Activated T-helper 1 cell treated with anti-CD3 and anti-CD28 coated beads, Interleukin-12 subunit alpha, Interleukin-12 subunit beta, Interleukin-2, Interleukin-4 antibody, amounts not matched to agents 30 ng/mL and 10 ng/mL and 1 ng/mL, durations not matched to agents 14 hours and 24 hours and 36 hours (primary cell): ENCODE data around the gene ACTN2. TPM values are rescaled to one million over a fixed set of nuclear protein-coding genes. Genes with fewer than 3 reads are reported as not detected.

Experiments
- DNase-seq: peaks from one replicate; pipeline ENCODE4 v3.0.0; 2021; ENCODE audit warnings: low spot score
- H3K27ac Mint-ChIP-seq: one replicate; pipeline ENCODE4 v1.8.0; 2021; ENCODE audit warnings: mild to moderate bottlenecking, mixed read lengths
- H3K27me3 Mint-ChIP-seq: one replicate; pipeline ENCODE4 v1.8.0; 2022; ENCODE audit warnings: mild to moderate bottlenecking, moderate library complexity, mixed read lengths; ENCODE audit not compliant: insufficient read depth
- H3K36me3 Mint-ChIP-seq: one replicate; pipeline ENCODE4 v1.8.0; 2021; ENCODE audit warnings: low read depth, mixed read lengths
- H3K4me1 Mint-ChIP-seq: one replicate; pipeline ENCODE4 v1.8.0; 2021; ENCODE audit warnings: low read depth, mixed read lengths
- H3K4me3 Mint-ChIP-seq: one replicate; pipeline ENCODE4 v1.8.0; 2021; ENCODE audit warnings: mild to moderate bottlenecking, moderate library complexity, mixed read lengths
- H3K9me3 Mint-ChIP-seq: one replicate; pipeline ENCODE4 v1.8.0; 2021; ENCODE audit warnings: mixed read lengths
- intact Hi-C: fragments of 100-400 bp; cut with micrococcal nuclease; formaldehyde crosslinking; loops from one replicate; pipeline ENCODE4 v1.15.1; 2024
- total RNA-seq: library from RNA; stranded (reverse); gene quantifications from 2 replicates; pipeline ENCODE4 v1.2.3, GENCODE V29; 2022

ACTN2 gene
- total RNA-seq, 1 donor from 2014 or later = 0.10 TPM

- no peak for DNase-seq
- intact Hi-C loops = no loop called here
- Mint-ChIP-seq H3K27ac (no peak overlapping the region), H3K4me1 (no peaks in the 10 kb centered on the region), H3K27me3 (peaks cover 17% of the 10 kb centered on the region), H3K4me3 (no peak overlapping the region), H3K9me3 (no peaks in the 10 kb centered on the region), H3K36me3 (no peaks in the 10 kb centered on the region)
Observed at GRCh38 chr1:236768601-236769000, 82.3 kb downstream of the ACTN2 start.

GRCh38 chr1:236773919-236774318, 87.6 kb downstream of the ACTN2 start:
- DNase-seq = no peak
- Mint-ChIP-seq H3K9me3 (peaks cover 5% of the 10 kb centered on the region), H3K4me3 (no peak overlapping the region), H3K36me3 (no peaks in the 10 kb centered on the region), H3K27me3 (peaks cover 14% of the 10 kb centered on the region), H3K4me1 (no peaks in the 10 kb centered on the region), H3K27ac (no peak overlapping the region)
- intact Hi-C loops = no loop called here

- Mint-ChIP-seq H3K27me3 (peaks cover 10% of the 10 kb centered on the region), H3K4me3 (no peak overlapping the region), H3K36me3 (peaks cover 1% of the 10 kb centered on the region), H3K4me1 (no peaks in the 10 kb centered on the region), H3K9me3 (peaks cover 10% of the 10 kb centered on the region), H3K27ac (no peak overlapping the region)
- no peak for DNase-seq
- intact Hi-C loops = loop anchor here (1.0 kb wide), 1 partner anchor 9 kb away; no protein-coding TSS in a partner anchor
Observed at GRCh38 chr1:236774926-236775325, 88.6 kb downstream of the ACTN2 start.

GRCh38 chr1:236779312-236779711, 93.0 kb downstream of the ACTN2 start:
- intact Hi-C loops = no loop called here
- Mint-ChIP-seq H3K27me3 (peaks cover 14% of the 10 kb centered on the region), H3K36me3 (peaks cover 1% of the 10 kb centered on the region), H3K27ac (no peak overlapping the region), H3K4me3 (no peak overlapping the region), H3K4me1 (no peaks in the 10 kb centered on the region), H3K9me3 (peaks cover 10% of the 10 kb centered on the region)
- no peak for DNase-seq

- Mint-ChIP-seq H3K9me3 (no peaks in the 10 kb centered on the region), H3K27me3 (peaks cover 13% of the 10 kb centered on the region), H3K4me3 (no peak overlapping the region), H3K4me1 (no peaks in the 10 kb centered on the region), H3K27ac (no peak overlapping the region), H3K36me3 (no peaks in the 10 kb centered on the region)
- DNase-seq = no peak
- intact Hi-C loops = no loop called here
Observed at GRCh38 chr1:236785477-236785876, 99.2 kb downstream of the ACTN2 start.

GRCh38 chr1:236786453-236786852, 100.2 kb downstream of the ACTN2 start:
- DNase-seq = no peak
- intact Hi-C loops = no loop called here
- no peak overlapping the region for H3K4me3 Mint-ChIP-seq
- H3K9me3 Mint-ChIP-seq = no peaks in the 10 kb centered on the region
- no peaks in the 10 kb centered on the region for H3K4me1 Mint-ChIP-seq
- H3K27me3 Mint-ChIP-seq = peaks cover 15% of the 10 kb centered on the region
- H3K27ac Mint-ChIP-seq = no peak overlapping the region
- no peaks in the 10 kb centered on the region for H3K36me3 Mint-ChIP-seq

GRCh38 chr1:236794585-236795034, 108.3 kb downstream of the ACTN2 start:
- intact Hi-C loops = loop anchor here (1.0 to 5.0 kb wide), 7 partner anchors 36 to 512 kb away; partner anchors contain the start of genes ACTN2, EDARADD and HEATR1
- Mint-ChIP-seq H3K4me1 (peaks cover 31% of the 10 kb centered on the region), H3K4me3 (peak overlapping the region; percentile 89), H3K27ac (peak overlapping the region; percentile 96), H3K36me3 (peaks cover 4% of the 10 kb centered on the region), H3K27me3 (peaks cover 14% of the 10 kb centered on the region), H3K9me3 (no peaks in the 10 kb centered on the region)
- DNase-seq = no peak

- Mint-ChIP-seq H3K27me3 (peaks cover 13% of the 10 kb centered on the region), H3K4me1 (peaks cover 37% of the 10 kb centered on the region), H3K4me3 (peak within 1 kb of the TSS; percentile 89), H3K36me3 (peaks cover 9% of the 10 kb centered on the region), H3K27ac (peak within 1 kb of the TSS; percentile 96), H3K9me3 (no peaks in the 10 kb centered on the region)
- intact Hi-C loops = loop anchor here (1.0 to 5.0 kb wide), 7 partner anchors 36 to 512 kb away; partner anchors contain the start of genes ACTN2, EDARADD and HEATR1
- DNase-seq = peak; percentile 94
Observed at GRCh38 chr1:236795035-236795756, 108.9 kb downstream of the ACTN2 start, which contains the start of gene MTR. Gene MTR (plus strand): TSS chr1:236795292. CDS start chr1:236795704, 412 bp downstream.

GRCh38 chr1:236795757-236796667, 109.7 kb downstream of the ACTN2 start:
- Mint-ChIP-seq H3K9me3 (no peaks in the 10 kb centered on the region), H3K27ac (peak overlapping the region; percentile 96), H3K4me1 (peaks cover 43% of the 10 kb centered on the region), H3K27me3 (peaks cover 8% of the 10 kb centered on the region), H3K4me3 (peak overlapping the region; percentile 89), H3K36me3 (peaks cover 12% of the 10 kb centered on the region)
- DNase-seq = no peak
- intact Hi-C loops = loop anchor here (1.0 to 5.0 kb wide), 7 partner anchors 37 to 513 kb away; partner anchors contain the start of genes ACTN2, EDARADD and HEATR1

GRCh38 chr1:236799001-236799400, 112.7 kb downstream of the ACTN2 start:
- Mint-ChIP-seq H3K27ac (no peak overlapping the region), H3K36me3 (peaks cover 25% of the 10 kb centered on the region), H3K9me3 (no peaks in the 10 kb centered on the region), H3K27me3 (peaks cover 3% of the 10 kb centered on the region), H3K4me1 (peaks cover 60% of the 10 kb centered on the region), H3K4me3 (no peak overlapping the region)
- intact Hi-C loops = loop anchor here (5.0 kb wide), 2 partner anchors 112 to 407 kb away; partner anchors contain the start of genes ACTN2 and EDARADD
- no peak for DNase-seq

GRCh38 chr1:236800002-236800620, 113.8 kb downstream of the ACTN2 start:
- no peaks in the 10 kb centered on the region for H3K9me3 Mint-ChIP-seq
- peak overlapping the region; percentile 60 for H3K27ac Mint-ChIP-seq
- DNase-seq = no peak
- H3K36me3 Mint-ChIP-seq = peaks cover 31% of the 10 kb centered on the region
- peaks cover 51% of the 10 kb centered on the region for H3K4me1 Mint-ChIP-seq
- no peaks in the 10 kb centered on the region for H3K27me3 Mint-ChIP-seq
- intact Hi-C loops = no loop called here
- H3K4me3 Mint-ChIP-seq = no peak overlapping the region

- no peak for DNase-seq
- Mint-ChIP-seq H3K4me1 (peaks cover 51% of the 10 kb centered on the region), H3K9me3 (no peaks in the 10 kb centered on the region), H3K27ac (peak overlapping the region; percentile 60), H3K36me3 (peaks cover 32% of the 10 kb centered on the region), H3K27me3 (no peaks in the 10 kb centered on the region), H3K4me3 (no peak overlapping the region)
- intact Hi-C loops = no loop called here
Observed at GRCh38 chr1:236800623-236801022, 114.3 kb downstream of the ACTN2 start.
